HEK293 (cell line): Measurements from ENCODE around the gene WWOX.

Source experiments
- CTCF ChIA-PET: fragments of 350-600 bp; formaldehyde crosslinking; extraction: SDS; loops from one replicate; lab custom pipeline; 2021; ENCODE audit warnings: antibody characterized with exemption; lab: Yijun Ruan, JAX
- POLR2A ChIA-PET: fragments of 300-600 bp; formaldehyde crosslinking; extraction: SDS; loops from one replicate; lab custom pipeline; 2020; ENCODE audit warnings: antibody characterized with exemption, inconsistent platforms; lab: Yijun Ruan, JAX
- H3K27ac ChIP-seq: fragments of 200-500 bp; sonication (Bioruptor generic); 2 replicates; pipeline ENCODE4 v1.5.1; 2014; ENCODE audit warnings: low read depth, low read length, control low read depth, inconsistent platforms; ENCODE audit errors: extremely low read depth
- H3K36me3 ChIP-seq, 2 experiments: fragments of 200-500 bp in 1 of 2; sonication (Bioruptor generic) in 1 of 2; 1 replicate in 1 of 2; 2 replicates in 1 of 2; pipeline ENCODE4 v1.5.1; 2014 to 2017; ENCODE audit warnings: inconsistent platforms in 2 of 2, low read length in 2 of 2; ENCODE audit not compliant: control insufficient read depth in 2 of 2, insufficient read depth in 1 of 2
- H3K4me1 ChIP-seq: fragments of 200-500 bp; sonication (Bioruptor generic); 2 replicates; pipeline ENCODE4 v1.5.1; 2014; ENCODE audit warnings: mild to moderate bottlenecking, low read length, inconsistent platforms; ENCODE audit not compliant: control insufficient read depth, insufficient read depth
- H3K4me3 ChIP-seq: 2 replicates; pipeline ENCODE4 v1.5.1; 2011; ENCODE audit warnings: low read depth, mild to moderate bottlenecking, control low read depth, low read length, moderate library complexity
- H3K9me3 ChIP-seq: fragments of 200-500 bp; sonication (Bioruptor generic); 2 replicates; pipeline ENCODE4 v1.5.1; 2014; ENCODE audit warnings: low read depth, low read length, inconsistent platforms; ENCODE audit not compliant: control insufficient read depth, insufficient read depth
- BCL6B ChIP-seq: fragments of 450-650 bp; formaldehyde crosslinking; IDR thresholded peaks from 2 replicates; pipeline ENCODE4 v1.5.1; 2017; ENCODE audit warnings: missing biosample characterization, missing genetic modification characterization
- CTCF ChIP-seq: fragments of 450-650 bp; formaldehyde crosslinking; IDR thresholded peaks from 2 replicates; pipeline ENCODE4 v1.5.1; 2016; ENCODE audit warnings: missing biosample characterization, missing genetic modification characterization
- HOXA7 ChIP-seq: sonication (generic); formaldehyde crosslinking; IDR thresholded peaks from 2 replicates; pipeline ENCODE4 v1.8.1; 2022; ENCODE audit warnings: missing genetic modification reagents, borderline replicate concordance
- KLF1 ChIP-seq: fragments of 450-650 bp; formaldehyde crosslinking; IDR thresholded peaks from 2 replicates; pipeline ENCODE4 v1.5.1; 2016; ENCODE audit warnings: missing biosample characterization, missing genetic modification characterization
- KLF10 ChIP-seq: fragments of 450-650 bp; IDR thresholded peaks from 2 replicates; pipeline ENCODE4 v1.5.1; 2018; ENCODE audit warnings: missing biosample characterization, mild to moderate bottlenecking, missing genetic modification characterization
- KLF8 ChIP-seq: fragments of 450-650 bp; formaldehyde crosslinking; IDR thresholded peaks from 2 replicates; pipeline ENCODE4 v1.5.1; 2016; ENCODE audit warnings: missing biosample characterization, missing genetic modification characterization
- MZF1 ChIP-seq: fragments of 450-650 bp; formaldehyde crosslinking; IDR thresholded peaks from 2 replicates; pipeline ENCODE4 v1.5.1; 2017; ENCODE audit warnings: missing biosample characterization, missing genetic modification characterization, borderline replicate concordance
- PBX3 ChIP-seq: sonication (generic); formaldehyde crosslinking; IDR thresholded peaks from 2 replicates; pipeline ENCODE4 v1.8.1; 2022; ENCODE audit warnings: mild to moderate bottlenecking, moderate library complexity, missing genetic modification reagents
- PRDM6 ChIP-seq: fragments of 450-650 bp; formaldehyde crosslinking; IDR thresholded peaks from 2 replicates; pipeline ENCODE4 v1.5.1; 2017; ENCODE audit warnings: missing biosample characterization, missing genetic modification characterization
- WT1 ChIP-seq: fragments of 450-650 bp; formaldehyde crosslinking; IDR thresholded peaks from 2 replicates; pipeline ENCODE4 v1.5.1; 2016; ENCODE audit warnings: missing biosample characterization, missing genetic modification characterization
- ZIC2 ChIP-seq: fragments of 450-650 bp; formaldehyde crosslinking; IDR thresholded peaks from 2 replicates; pipeline ENCODE4 v1.5.1; 2016; ENCODE audit warnings: missing biosample characterization, missing genetic modification characterization
- ZNF184 ChIP-seq: fragments of 450-650 bp; IDR thresholded peaks from 2 replicates; pipeline ENCODE4 v1.5.1; 2018; ENCODE audit warnings: missing biosample characterization, mild to moderate bottlenecking, missing genetic modification characterization
- ZNF239 ChIP-seq: fragments of 450-650 bp; formaldehyde crosslinking; IDR thresholded peaks from 2 replicates; pipeline ENCODE4 v1.5.1; 2016; ENCODE audit warnings: missing biosample characterization, missing genetic modification characterization
- ZNF274 ChIP-seq, 2 experiments: fragments of 200-500 bp in 1 of 2; fragments of 450-650 bp in 1 of 2; sonication (Bioruptor generic) in 1 of 2; formaldehyde crosslinking in 1 of 2; IDR thresholded peaks; 2 replicates each; pipeline versions ENCODE4 v1.5.1 to v1.6.1; 2014 to 2016; ENCODE audit warnings: borderline replicate concordance in 1 of 2, inconsistent platforms in 1 of 2, low read length in 1 of 2, missing biosample characterization in 1 of 2, missing genetic modification characterization in 1 of 2
- ZNF362 ChIP-seq: fragments of 450-650 bp; formaldehyde crosslinking; IDR thresholded peaks from 2 replicates; pipeline ENCODE4 v1.5.1; 2016; ENCODE audit warnings: missing biosample characterization, missing genetic modification characterization
- ZNF423 ChIP-seq: fragments of 450-650 bp; formaldehyde crosslinking; IDR thresholded peaks from 2 replicates; pipeline ENCODE4 v1.5.1; 2016; ENCODE audit warnings: missing biosample characterization, missing genetic modification characterization
- ZNF548 ChIP-seq: fragments of 450-650 bp; formaldehyde crosslinking; IDR thresholded peaks from 2 replicates; pipeline ENCODE4 v1.5.1; 2016; ENCODE audit warnings: missing biosample characterization, missing genetic modification characterization
- ZNF645 ChIP-seq: fragments of 450-650 bp; formaldehyde crosslinking; IDR thresholded peaks from 2 replicates; pipeline ENCODE4; 2016; ENCODE audit warnings: missing biosample characterization, missing genetic modification characterization
- ZSCAN23 ChIP-seq: fragments of 450-650 bp; formaldehyde crosslinking; IDR thresholded peaks from 2 replicates; pipeline ENCODE4 v1.5.1; 2016; ENCODE audit warnings: missing biosample characterization, missing genetic modification characterization

WWOX gene

GRCh38 chr16:78458588-78458987, 359.1 kb downstream of the WWOX start:
- peaks cover 8% of the 10 kb centered on the region for H3K4me1 ChIP-seq
- POLR2A ChIA-PET, result no interaction called here
- no peak overlapping the region for H3K4me3 ChIP-seq
- H3K27ac ChIP-seq, result no peak overlapping the region
- no peaks in the 10 kb centered on the region for H3K36me3 ChIP-seq
- no peaks in the 10 kb centered on the region for H3K9me3 ChIP-seq
- CTCF ChIA-PET, result interaction anchor here (0.7 kb wide), 1 partner anchor 133 kb away, joined by 3 read pairs; no protein-coding TSS in a partner anchor
- no peak for TF ChIP-seq ZNF423 (tag by site-specific recombination)

GRCh38 chr16:78460428-78460827, 361.0 kb downstream of the WWOX start:
- H3K9me3 ChIP-seq, result no peaks in the 10 kb centered on the region
- H3K4me1 ChIP-seq, result peaks cover 8% of the 10 kb centered on the region
- H3K36me3 ChIP-seq, result no peaks in the 10 kb centered on the region
- H3K27ac ChIP-seq, result no peak overlapping the region
- TF ChIP-seq PBX3 (CRISPR knock-in tag) (no peak), ZIC2 (tag by site-specific recombination) (no peak), BCL6B (tag by site-specific recombination) (no peak), HOXA7 (CRISPR knock-in tag) (no peak), CTCF (tag by site-specific recombination) (no peak), MZF1 (tag by site-specific recombination) (no peak), ZNF645 (tag by site-specific recombination) (no peak), KLF1 (no peak), ZNF362 (no peak), PRDM6 (tag by site-specific recombination) (no peak), ZNF184 (tag by site-specific recombination) (no peak), ZNF274 (IDR thresholded peaks at IDR 0.05; ENCODE audit: low read length) (no peak), ZNF274 (tag by site-specific recombination; IDR thresholded peaks at IDR 0.05; ENCODE audit: borderline replicate concordance) (no peak), ZSCAN23 (tag by site-specific recombination) (no peak), KLF8 (tag by site-specific recombination) (no peak), ZNF239 (tag by site-specific recombination) (no peak), WT1 (tag by site-specific recombination) (no peak), ZNF548 (no peak), KLF10 (no peak)
- TF ChIP-seq, all 188 proteins: peak for 0
- ChIA-PET POLR2A (no interaction called here), CTCF (interaction anchor here (0.7 kb wide), 1 partner anchor 24 kb away, joined by 4 read pairs; no protein-coding TSS in a partner anchor)
- no peak overlapping the region for H3K4me3 ChIP-seq
